GM18526 (cell line): Measurements from ENCODE around the gene GTF2A1.

ENCODE experiments used
- POLR2A ChIP-seq: IDR thresholded peaks from 3 replicates; pipeline ENCODE4 v1.6.1; 2011; ENCODE audit not compliant: insufficient read length; ENCODE audit errors: extremely low read depth

The GTF2A1 gene

DNA sequence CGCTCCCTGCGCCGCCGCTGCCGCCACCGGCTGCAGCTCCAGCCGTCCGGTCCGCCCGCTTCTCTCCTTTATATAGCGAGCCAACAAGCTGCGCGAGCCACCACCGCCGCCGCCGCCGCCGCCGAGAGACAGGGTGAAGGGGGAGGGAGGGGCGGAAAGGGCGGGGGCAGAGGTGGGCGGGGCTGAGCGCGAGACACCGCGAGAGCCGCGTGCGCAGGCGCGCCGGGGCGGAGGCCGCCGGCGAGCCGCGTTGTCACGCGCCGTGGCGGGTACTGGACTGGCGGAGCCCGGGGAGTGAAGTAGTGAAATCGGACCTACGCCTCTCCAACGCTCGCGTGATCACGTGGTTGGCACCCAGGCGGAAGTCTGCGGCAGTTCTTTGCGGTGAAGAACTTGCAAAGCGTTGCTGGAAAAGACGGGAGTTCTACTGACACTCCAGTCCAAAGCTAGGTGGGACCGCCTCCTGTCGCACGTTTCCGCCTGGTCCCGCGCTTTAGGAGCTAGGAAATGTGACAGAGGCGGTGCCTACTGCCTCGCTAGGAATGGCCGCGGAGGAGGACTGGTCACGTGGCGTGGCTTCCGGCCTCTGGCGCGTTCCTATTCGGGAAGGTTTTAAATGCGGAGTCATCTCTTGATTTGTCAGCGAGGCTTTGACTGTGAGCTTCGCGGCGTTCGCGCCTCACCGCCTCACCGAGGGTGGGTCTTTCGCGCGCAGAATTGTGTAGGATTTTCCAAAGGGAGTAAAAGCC lies at the start of gene GTF2A1:
TSS of gene GTF2A1 (minus strand) at position 130 of the 749 bp plus-strand sequence. CDS start 441 bp downstream, outside the sequence.
- peak; percentile 99 for TF ChIP-seq POLR2A

GRCh38 chr14:81269979-81270375 lies 49.2 kb upstream of the GTF2A1 start:
- no peak for TF ChIP-seq POLR2A

- no peak for TF ChIP-seq POLR2A
These were observed 48.6 kb upstream of the GTF2A1 start for GRCh38 chr14:81269100-81269978.

- TF ChIP-seq POLR2A, result no peak
These were observed 47.3 kb upstream of the GTF2A1 start for GRCh38 chr14:81268016-81268416.

DNA sequence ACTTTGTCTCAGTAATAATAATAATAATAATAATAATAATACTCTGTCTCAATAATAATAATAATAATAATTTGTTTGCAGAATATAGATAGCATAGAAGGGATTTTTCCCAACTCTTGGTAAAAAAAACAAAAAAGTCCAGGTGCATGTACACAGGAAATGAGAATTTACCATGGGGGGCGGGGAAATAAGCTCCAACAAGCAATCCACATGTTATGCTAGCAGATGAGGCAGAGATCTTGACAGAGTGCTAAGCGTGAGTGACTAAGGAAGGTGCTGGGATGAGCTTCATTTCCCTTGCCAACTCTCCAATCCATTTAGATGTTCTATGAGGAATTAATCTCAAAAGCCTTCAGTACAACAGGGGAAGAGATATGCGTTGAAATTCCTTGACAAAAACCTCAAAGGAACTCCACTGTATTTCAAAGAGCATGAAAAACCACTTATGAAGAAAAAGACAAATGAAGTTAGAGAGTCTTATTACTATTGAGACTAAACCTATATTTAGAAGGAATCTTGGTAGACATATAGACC lies 44.9 kb upstream of the GTF2A1 start:
- TF ChIP-seq POLR2A, result no peak

GRCh38 chr14:81264671-81265070 lies 43.9 kb upstream of the GTF2A1 start:
- no peak for TF ChIP-seq POLR2A

GRCh38 chr14:81263777-81264410 lies 43.1 kb upstream of the GTF2A1 start:
- no peak for TF ChIP-seq POLR2A

DNA sequence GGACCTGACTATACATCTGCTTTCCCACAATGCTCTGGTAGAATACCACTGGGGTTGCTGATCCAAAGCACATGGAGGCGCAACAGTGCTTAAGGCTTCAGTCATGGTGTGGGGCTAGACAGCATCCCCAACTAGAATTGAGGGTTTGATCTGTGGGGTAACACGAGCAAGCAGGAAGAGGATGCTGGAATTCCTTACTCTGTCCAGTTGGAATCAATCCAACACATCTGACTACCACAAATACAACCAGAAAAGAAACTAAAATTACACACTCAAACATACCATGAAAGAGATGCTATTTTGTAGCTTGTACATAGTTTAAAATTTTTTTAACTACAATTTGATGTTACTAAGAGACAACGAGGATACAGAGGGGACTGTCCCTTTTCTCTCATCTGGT lies 40.4 kb upstream of the GTF2A1 start:
- TF ChIP-seq POLR2A, result no peak

GRCh38 chr14:81260732-81261131 lies 40.0 kb upstream of the GTF2A1 start:
- TF ChIP-seq POLR2A, result no peak

- no peak for TF ChIP-seq POLR2A
These were observed 35.7 kb upstream of the GTF2A1 start for GRCh38 chr14:81256289-81256960.

DNA sequence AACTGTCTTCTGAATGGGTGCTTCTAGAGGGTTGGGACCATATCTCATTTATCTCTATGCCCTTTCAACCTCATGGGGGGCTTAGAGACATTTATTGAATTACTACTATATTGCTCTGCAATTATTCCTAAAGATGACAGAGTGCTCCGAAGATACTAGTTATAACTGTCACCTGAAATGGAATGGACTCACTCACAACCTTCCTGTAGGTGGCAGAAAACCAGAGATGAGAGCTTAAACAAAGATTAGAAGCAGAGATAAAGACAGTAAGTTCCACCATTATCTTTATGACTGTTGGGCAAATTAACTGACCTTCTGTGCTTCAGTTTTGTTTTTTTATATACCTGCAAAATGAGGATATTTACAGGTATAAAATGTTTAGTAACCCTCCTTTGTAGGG lies 31.5 kb upstream of the GTF2A1 start:
- TF ChIP-seq POLR2A, result no peak

GRCh38 chr14:81247271-81247766 lies 26.6 kb upstream of the GTF2A1 start:
- no peak for TF ChIP-seq POLR2A

- no peak for TF ChIP-seq POLR2A
These were observed 25.9 kb upstream of the GTF2A1 start for GRCh38 chr14:81246461-81247270.

- no peak for TF ChIP-seq POLR2A
These were observed 25.0 kb upstream of the GTF2A1 start for GRCh38 chr14:81245771-81246170.
